Measurements from ENCODE around the gene MYLK4.

- TF ChIP-seq CTCF (IDR thresholded peaks at IDR 0.05) (no peak), POLR2A (IDR thresholded peaks at IDR 0.05) (no peak)
Observed at GRCh38 chr6:2756241-2756640, 5.5 kb upstream of the MYLK4 start.

Data from esophagus squamous epithelium (tissue), 4 donors.